K562 (cell line): ENCODE measurements around the gene ZNF266. TPM values are rescaled to one million over a fixed set of nuclear protein-coding genes. Genes with fewer than 3 reads are reported as not detected.

Source experiments
- ARID1B ChIP-seq: fragments of 450-650 bp; IDR thresholded peaks from 2 replicates; pipeline ENCODE4 v1.6.1; 2016; ENCODE audit warnings: antibody characterized with exemption, mild to moderate bottlenecking, inconsistent platforms
- BHLHE40 ChIP-seq: IDR thresholded peaks from 2 replicates; pipeline ENCODE4 v1.6.1; 2011; ENCODE audit warnings: low read length, improper control_type of control experiment
- CBFB ChIP-seq: sonication (generic); formaldehyde crosslinking; IDR thresholded peaks from 2 replicates; pipeline ENCODE4 v1.4.0; 2020; ENCODE audit warnings: mild to moderate bottlenecking, missing genetic modification reagents
- ETV6 ChIP-seq, 3 experiments: fragments of 150-350 bp in 1 of 3; sonication (generic) in 1 of 3; formaldehyde crosslinking in 1 of 3; IDR thresholded peaks; 2 replicates each; pipeline versions ENCODE4 v1.6.1 to v1.8.0; 2014 to 2022; ENCODE audit warnings: borderline replicate concordance in 2 of 3, low read depth in 2 of 3, antibody characterized with exemption in 1 of 3, low read length in 1 of 3, mild to moderate bottlenecking in 1 of 3, missing genetic modification reagents in 1 of 3
- FOS ChIP-seq: IDR thresholded peaks from 3 replicates; pipeline ENCODE4 v1.6.1; 2011; ENCODE audit not compliant: insufficient read length; ENCODE audit errors: extremely low read depth
- HCFC1 ChIP-seq: IDR thresholded peaks from 2 replicates; pipeline ENCODE4 v1.6.1; 2012; ENCODE audit warnings: low read depth, low read length, improper control_type of control experiment
- MCM3 ChIP-seq: fragments of 450-650 bp; IDR thresholded peaks from 2 replicates; pipeline ENCODE4 v1.6.1; 2016
- MEF2A ChIP-seq: IDR thresholded peaks from 2 replicates; pipeline ENCODE4 v1.6.1; 2011; ENCODE audit warnings: low read depth, mild to moderate bottlenecking, low read length, moderate library complexity; ENCODE audit not compliant: control insufficient read depth
- MEIS2 ChIP-seq: fragments of 450-650 bp; IDR thresholded peaks from 2 replicates; pipeline ENCODE4 v1.6.1; 2014; ENCODE audit warnings: mild to moderate bottlenecking; ENCODE audit not compliant: partially characterized antibody
- MXD1 ChIP-seq: fragments of 250-450 bp; sonication (Bioruptor Pico); IDR thresholded peaks from 2 replicates; pipeline ENCODE4 v1.8.0; 2021; ENCODE audit warnings: borderline replicate concordance, mild to moderate bottlenecking, moderate library complexity; ENCODE audit not compliant: poor library complexity, severe bottlenecking
- MXI1 ChIP-seq: IDR thresholded peaks from 2 replicates; pipeline ENCODE4 v1.6.1; 2011; ENCODE audit warnings: low read depth, mild to moderate bottlenecking, improper control_type of control experiment, low read length
- MYC ChIP-seq, 2 experiments: fragments of 250-450 bp in 1 of 2; sonication (Bioruptor Pico) in 1 of 2; IDR thresholded peaks; 2 replicates each; pipeline versions ENCODE4 v1.5.1 to v1.6.1; 2012 to 2021; ENCODE audit warnings: low read depth in 2 of 2, borderline replicate concordance in 1 of 2, improper control_type of control experiment in 1 of 2, low read length in 1 of 2, mild to moderate bottlenecking in 1 of 2, moderate library complexity in 1 of 2
- NCOA2 ChIP-seq, 2 experiments: fragments of 450-650 bp; IDR thresholded peaks; 2 replicates each; pipeline ENCODE4 v1.6.1; 2018; ENCODE audit warnings: mild to moderate bottlenecking in 2 of 2, moderate library complexity in 1 of 2; ENCODE audit not compliant: partially characterized antibody in 2 of 2
- NR2F6 ChIP-seq: fragments of 450-650 bp; formaldehyde crosslinking; IDR thresholded peaks from 2 replicates; pipeline ENCODE4 v1.4.0; 2020; ENCODE audit warnings: mild to moderate bottlenecking
- RFX1 ChIP-seq: fragments of 450-650 bp; IDR thresholded peaks from 2 replicates; pipeline ENCODE4 v1.6.1; 2016; ENCODE audit warnings: mild to moderate bottlenecking, moderate library complexity
- SRF ChIP-seq, 2 experiments: fragments of 250-450, 450-650 bp in 1 of 2; sonication (Bioruptor Pico) in 1 of 2; sonication (generic) in 1 of 2; formaldehyde crosslinking; IDR thresholded peaks; 2 replicates each; pipeline versions ENCODE4 v1.5.0 to v1.5.1; 2020 to 2022; ENCODE audit warnings: mild to moderate bottlenecking in 1 of 2, missing genetic modification reagents in 1 of 2
- TAF9B ChIP-seq: fragments of 450-650 bp; IDR thresholded peaks from 2 replicates; pipeline ENCODE4 v1.6.1; 2018; ENCODE audit warnings: mild to moderate bottlenecking; ENCODE audit not compliant: partially characterized antibody
- TEAD2 ChIP-seq: fragments of 450-650 bp; IDR thresholded peaks from 2 replicates; pipeline ENCODE4 v1.6.1; 2016; ENCODE audit warnings: missing genetic modification characterization, control low read depth, missing compliant biosample characterization
- ZKSCAN3 ChIP-seq: fragments of 250-450 bp; sonication (Bioruptor Pico); IDR thresholded peaks from 2 replicates; pipeline ENCODE4 v1.4.0; 2020
- ZNF274 ChIP-seq: IDR thresholded peaks from 2 replicates; pipeline ENCODE4 v1.6.1; 2011; ENCODE audit warnings: low read depth, mild to moderate bottlenecking, low read length, moderate library complexity, borderline replicate concordance
- ZNF282 ChIP-seq: sonication (generic); formaldehyde crosslinking; IDR thresholded peaks from 2 replicates; pipeline ENCODE4 v1.8.1; 2023; ENCODE audit warnings: missing genetic modification reagents
- ZNF444 ChIP-seq: fragments of 250-450 bp; sonication (Bioruptor Pico); IDR thresholded peaks from 2 replicates; pipeline ENCODE4 v1.4.0; 2020; ENCODE audit warnings: mild to moderate bottlenecking, moderate library complexity
- polyA plus RNA-seq, 8 experiments: library from polyadenylated mRNA; depleted of rRNA in 4 of 8; stranded (reverse) in 5 of 8; unstranded in 3 of 8; fragments of >200 nt; fragmentation: Nextera tagmentation in 2 of 8; fragmentation: Illumina TruSeq in 1 of 8; extraction: Ambion mirVana in 2 of 8; extraction: Trizol in 1 of 8; gene quantifications; 2 replicates each; pipeline versions ENCODE4 v1.2.1 to v1.2.3, GENCODE V29; 2011 to 2014; ENCODE audit warnings: inconsistent platforms in 1 of 8, missing spikeins in 1 of 8
- total RNA-seq, 7 experiments: library from RNA; depleted of rRNA in 6 of 7; stranded (reverse); fragments of >200 nt in 6 of 7; fragmentation: Illumina TruSeq in 2 of 7; extraction: Trizol in 2 of 7; gene quantifications; 2 replicates each; pipeline versions ENCODE4 v1.2.1 to v1.2.3, GENCODE V29; 2011 to 2021; ENCODE audit warnings: low replicate concordance in 1 of 7
- TF ChIP-seq, protein P1 (sequence below): fragments of 450-650 bp; formaldehyde crosslinking; conservative IDR thresholded peaks from 2 replicates; pipeline ENCODE4 v1.4.0; 2022; ENCODE audit warnings: mild to moderate bottlenecking, missing genetic modification characterization
- TF ChIP-seq, protein P2 (sequence below): fragments of 450-650 bp; IDR thresholded peaks from 2 replicates; pipeline ENCODE4 v1.6.1; 2016; ENCODE audit warnings: borderline replicate concordance

ZNF266 gene
- total and polyA plus RNA-seq, 9 of the 15 experiments (the other 6 are each of a cell fraction or from before 2014, with no cell fraction given), result 5.9 to 40.9 (median 20.3) TPM

GRCh38 chr19:9435279-9436268 lies at the start of gene ZNF266 (continued):
- TF ChIP-seq MXI1, result no peak
- no peak for TF ChIP-seq MCM3
- TF ChIP-seq, protein P1, sequence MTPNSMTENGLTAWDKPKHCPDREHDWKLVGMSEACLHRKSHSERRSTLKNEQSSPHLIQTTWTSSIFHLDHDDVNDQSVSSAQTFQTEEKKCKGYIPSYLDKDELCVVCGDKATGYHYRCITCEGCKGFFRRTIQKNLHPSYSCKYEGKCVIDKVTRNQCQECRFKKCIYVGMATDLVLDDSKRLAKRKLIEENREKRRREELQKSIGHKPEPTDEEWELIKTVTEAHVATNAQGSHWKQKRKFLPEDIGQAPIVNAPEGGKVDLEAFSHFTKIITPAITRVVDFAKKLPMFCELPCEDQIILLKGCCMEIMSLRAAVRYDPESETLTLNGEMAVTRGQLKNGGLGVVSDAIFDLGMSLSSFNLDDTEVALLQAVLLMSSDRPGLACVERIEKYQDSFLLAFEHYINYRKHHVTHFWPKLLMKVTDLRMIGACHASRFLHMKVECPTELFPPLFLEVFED (CRISPR knock-in tag), result no peak
- TF ChIP-seq BHLHE40, result peak; percentile 33; the same call in 1 of the 2 replicates
- no peak for TF ChIP-seq SRF (CRISPR knock-in tag; IDR thresholded peaks at IDR 0.05)
- TF ChIP-seq FOS, result no peak
- TF ChIP-seq TEAD2 (tag), result no peak
- no peak for TF ChIP-seq ARID1B
- no peak for TF ChIP-seq CBFB (CRISPR knock-in tag)
- TF ChIP-seq ZNF274, result no peak
- TF ChIP-seq NCOA2 (IDR thresholded peaks at IDR 0.05; ENCODE audit: partially characterized antibody in 2 of 2), result no peak
- peak; percentile 62 for TF ChIP-seq TAF9B
- TF ChIP-seq, protein P2, sequence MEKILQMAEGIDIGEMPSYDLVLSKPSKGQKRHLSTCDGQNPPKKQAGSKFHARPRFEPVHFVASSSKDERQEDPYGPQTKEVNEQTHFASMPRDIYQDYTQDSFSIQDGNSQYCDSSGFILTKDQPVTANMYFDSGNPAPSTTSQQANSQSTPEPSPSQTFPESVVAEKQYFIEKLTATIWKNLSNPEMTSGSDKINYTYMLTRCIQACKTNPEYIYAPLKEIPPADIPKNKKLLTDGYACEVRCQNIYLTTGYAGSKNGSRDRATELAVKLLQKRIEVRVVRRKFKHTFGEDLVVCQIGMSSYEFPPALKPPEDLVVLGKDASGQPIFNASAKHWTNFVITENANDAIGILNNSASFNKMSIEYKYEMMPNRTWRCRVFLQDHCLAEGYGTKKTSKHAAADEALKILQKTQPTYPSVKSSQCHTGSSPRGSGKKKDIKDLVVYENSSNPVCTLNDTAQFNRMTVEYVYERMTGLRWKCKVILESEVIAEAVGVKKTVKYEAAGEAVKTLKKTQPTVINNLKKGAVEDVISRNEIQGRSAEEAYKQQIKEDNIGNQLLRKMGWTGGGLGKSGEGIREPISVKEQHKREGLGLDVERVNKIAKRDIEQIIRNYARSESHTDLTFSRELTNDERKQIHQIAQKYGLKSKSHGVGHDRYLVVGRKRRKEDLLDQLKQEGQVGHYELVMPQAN, result 0 out of 2 replicates have a peak, but pooled peaks have one; percentile 74
- TF ChIP-seq ZNF282 (CRISPR knock-in tag), result no peak
- no peak for TF ChIP-seq RFX1
- no peak for TF ChIP-seq MXD1 (CRISPR knock-in tag)
- TF ChIP-seq MEIS2, result no peak
- TF ChIP-seq ETV6 (IDR thresholded peaks at IDR 0.05; ENCODE audit: borderline replicate concordance in 1 of 2, low read depth in 2 of 2, low read length in 1 of 2), result no peak
- TF ChIP-seq ETV6 (CRISPR knock-in tag; IDR thresholded peaks at IDR 0.05; ENCODE audit: borderline replicate concordance), result no peak
- TF ChIP-seq HCFC1, result peak; percentile 76
- no peak for TF ChIP-seq NR2F6 (CRISPR knock-in tag)
- TF ChIP-seq MEF2A, result no peak
- TF ChIP-seq ZNF444, result no peak
- peak; percentile 40; the same call in 1 of the 2 replicates for TF ChIP-seq MYC (IDR thresholded peaks at IDR 0.05; ENCODE audit: low read depth, low read length)
- TF ChIP-seq MYC (CRISPR knock-in tag; IDR thresholded peaks at IDR 0.05; ENCODE audit: borderline replicate concordance, low read depth), result no peak
- TF ChIP-seq ZKSCAN3 (CRISPR knock-in tag), result no peak
